SK-N-SH (cell line): Measurements from ENCODE around the gene KRT17.
"Not testable (repeated sequence)": the region's sequence is repeated elsewhere in the genome, so short reads cannot be mapped to it uniquely, and the experiment has no call there.

Source experiments
- EP300 ChIP-seq, 2 experiments: IDR thresholded peaks; 2 replicates each; pipeline versions ENCODE4 v1.4.0 to v1.6.1; 2012; ENCODE audit warnings: borderline replicate concordance in 1 of 2, low read depth in 1 of 2, low read length in 1 of 2
- FOXM1 ChIP-seq: IDR thresholded peaks from 2 replicates; pipeline ENCODE4 v1.4.0; 2012; ENCODE audit warnings: low read depth, mild to moderate bottlenecking
- POLR2AphosphoS5 ChIP-seq: IDR thresholded peaks from 2 replicates; pipeline ENCODE4 v1.6.1; 2012; ENCODE audit warnings: low read depth, low read length
- RAD21 ChIP-seq: IDR thresholded peaks from 2 replicates; pipeline ENCODE4 v1.6.1; 2012; ENCODE audit warnings: mild to moderate bottlenecking, low read length
- RCOR1 ChIP-seq: fragments of 150-350 bp; IDR thresholded peaks from 2 replicates; pipeline ENCODE4 v1.6.1; 2017; ENCODE audit warnings: antibody characterized with exemption, low read length
- SMC3 ChIP-seq: IDR thresholded peaks from 2 replicates; pipeline ENCODE4 v1.6.1; 2012; ENCODE audit warnings: low read depth, low read length, improper control_type of control experiment
- TCF12 ChIP-seq: IDR thresholded peaks from 2 replicates; pipeline ENCODE4 v1.4.0; 2012
- YY1 ChIP-seq: IDR thresholded peaks from 2 replicates; pipeline ENCODE4 v1.4.0; 2012; ENCODE audit warnings: low read depth, mild to moderate bottlenecking
- TF ChIP-seq, protein P1 (sequence below): IDR thresholded peaks from 2 replicates; pipeline ENCODE4 v1.4.0; 2012; ENCODE audit warnings: low read depth
- TF ChIP-seq, protein P2 (sequence below): fragments of 200-600 bp; sonication (generic); IDR thresholded peaks from 2 replicates; pipeline ENCODE4 v1.6.1; 2017; ENCODE audit warnings: antibody characterized with exemption, mild to moderate bottlenecking, moderate library complexity
- TF ChIP-seq, protein P3 (sequence below): IDR thresholded peaks from 2 replicates; pipeline ENCODE4 v1.6.1; 2012; ENCODE audit warnings: mild to moderate bottlenecking, low read depth, low read length, moderate library complexity

DNA sequence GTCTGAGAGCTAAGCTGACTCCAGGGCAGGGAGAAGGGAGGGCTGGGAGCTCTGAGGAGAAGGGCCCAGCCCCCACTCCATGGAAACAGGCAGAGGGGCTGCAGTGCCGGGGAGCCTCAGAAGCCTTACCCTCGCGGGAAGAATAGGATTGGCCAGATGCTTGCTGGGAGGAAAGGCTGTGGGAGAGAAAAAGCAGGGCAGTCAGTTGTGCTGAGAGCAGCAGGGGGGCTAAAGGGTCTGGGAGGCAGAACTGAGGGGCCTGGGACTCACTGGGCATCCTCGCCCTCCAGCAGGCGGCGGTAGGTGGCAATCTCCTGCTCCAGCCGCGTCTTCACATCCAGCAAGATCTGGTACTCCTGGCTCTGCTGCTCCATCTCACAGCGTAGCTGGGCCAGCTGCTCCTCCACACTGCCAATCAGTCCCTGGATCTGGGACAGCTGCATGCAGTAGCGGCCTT, 14.3 kb downstream of the KRT17 start:
- not testable (repeated sequence) for TF ChIP-seq POLR2AphosphoS5; YY1; FOXM1; EP300 (IDR thresholded peaks at IDR 0.05; ENCODE audit: borderline replicate concordance in 1 of 2, low read depth in 1 of 2, low read length in 1 of 2); TCF12; RCOR1
- TF ChIP-seq, protein P1, sequence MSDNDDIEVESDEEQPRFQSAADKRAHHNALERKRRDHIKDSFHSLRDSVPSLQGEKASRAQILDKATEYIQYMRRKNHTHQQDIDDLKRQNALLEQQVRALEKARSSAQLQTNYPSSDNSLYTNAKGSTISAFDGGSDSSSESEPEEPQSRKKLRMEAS: not testable (repeated sequence)
- TF ChIP-seq, protein P2, sequence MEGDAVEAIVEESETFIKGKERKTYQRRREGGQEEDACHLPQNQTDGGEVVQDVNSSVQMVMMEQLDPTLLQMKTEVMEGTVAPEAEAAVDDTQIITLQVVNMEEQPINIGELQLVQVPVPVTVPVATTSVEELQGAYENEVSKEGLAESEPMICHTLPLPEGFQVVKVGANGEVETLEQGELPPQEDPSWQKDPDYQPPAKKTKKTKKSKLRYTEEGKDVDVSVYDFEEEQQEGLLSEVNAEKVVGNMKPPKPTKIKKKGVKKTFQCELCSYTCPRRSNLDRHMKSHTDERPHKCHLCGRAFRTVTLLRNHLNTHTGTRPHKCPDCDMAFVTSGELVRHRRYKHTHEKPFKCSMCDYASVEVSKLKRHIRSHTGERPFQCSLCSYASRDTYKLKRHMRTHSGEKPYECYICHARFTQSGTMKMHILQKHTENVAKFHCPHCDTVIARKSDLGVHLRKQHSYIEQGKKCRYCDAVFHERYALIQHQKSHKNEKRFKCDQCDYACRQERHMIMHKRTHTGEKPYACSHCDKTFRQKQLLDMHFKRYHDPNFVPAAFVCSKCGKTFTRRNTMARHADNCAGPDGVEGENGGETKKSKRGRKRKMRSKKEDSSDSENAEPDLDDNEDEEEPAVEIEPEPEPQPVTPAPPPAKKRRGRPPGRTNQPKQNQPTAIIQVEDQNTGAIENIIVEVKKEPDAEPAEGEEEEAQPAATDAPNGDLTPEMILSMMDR: peak; percentile 16; the same call in 1 of the 2 replicates
- TF ChIP-seq RAD21 (peak; percentile 37), SMC3 (peak; percentile 17; the same call in 1 of the 2 replicates)
- TF ChIP-seq, protein P3, sequence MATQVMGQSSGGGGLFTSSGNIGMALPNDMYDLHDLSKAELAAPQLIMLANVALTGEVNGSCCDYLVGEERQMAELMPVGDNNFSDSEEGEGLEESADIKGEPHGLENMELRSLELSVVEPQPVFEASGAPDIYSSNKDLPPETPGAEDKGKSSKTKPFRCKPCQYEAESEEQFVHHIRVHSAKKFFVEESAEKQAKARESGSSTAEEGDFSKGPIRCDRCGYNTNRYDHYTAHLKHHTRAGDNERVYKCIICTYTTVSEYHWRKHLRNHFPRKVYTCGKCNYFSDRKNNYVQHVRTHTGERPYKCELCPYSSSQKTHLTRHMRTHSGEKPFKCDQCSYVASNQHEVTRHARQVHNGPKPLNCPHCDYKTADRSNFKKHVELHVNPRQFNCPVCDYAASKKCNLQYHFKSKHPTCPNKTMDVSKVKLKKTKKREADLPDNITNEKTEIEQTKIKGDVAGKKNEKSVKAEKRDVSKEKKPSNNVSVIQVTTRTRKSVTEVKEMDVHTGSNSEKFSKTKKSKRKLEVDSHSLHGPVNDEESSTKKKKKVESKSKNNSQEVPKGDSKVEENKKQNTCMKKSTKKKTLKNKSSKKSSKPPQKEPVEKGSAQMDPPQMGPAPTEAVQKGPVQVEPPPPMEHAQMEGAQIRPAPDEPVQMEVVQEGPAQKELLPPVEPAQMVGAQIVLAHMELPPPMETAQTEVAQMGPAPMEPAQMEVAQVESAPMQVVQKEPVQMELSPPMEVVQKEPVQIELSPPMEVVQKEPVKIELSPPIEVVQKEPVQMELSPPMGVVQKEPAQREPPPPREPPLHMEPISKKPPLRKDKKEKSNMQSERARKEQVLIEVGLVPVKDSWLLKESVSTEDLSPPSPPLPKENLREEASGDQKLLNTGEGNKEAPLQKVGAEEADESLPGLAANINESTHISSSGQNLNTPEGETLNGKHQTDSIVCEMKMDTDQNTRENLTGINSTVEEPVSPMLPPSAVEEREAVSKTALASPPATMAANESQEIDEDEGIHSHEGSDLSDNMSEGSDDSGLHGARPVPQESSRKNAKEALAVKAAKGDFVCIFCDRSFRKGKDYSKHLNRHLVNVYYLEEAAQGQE: not testable (repeated sequence)
